Measurements from ENCODE around the gene MPPED1.

MPPED1 gene, protein sequence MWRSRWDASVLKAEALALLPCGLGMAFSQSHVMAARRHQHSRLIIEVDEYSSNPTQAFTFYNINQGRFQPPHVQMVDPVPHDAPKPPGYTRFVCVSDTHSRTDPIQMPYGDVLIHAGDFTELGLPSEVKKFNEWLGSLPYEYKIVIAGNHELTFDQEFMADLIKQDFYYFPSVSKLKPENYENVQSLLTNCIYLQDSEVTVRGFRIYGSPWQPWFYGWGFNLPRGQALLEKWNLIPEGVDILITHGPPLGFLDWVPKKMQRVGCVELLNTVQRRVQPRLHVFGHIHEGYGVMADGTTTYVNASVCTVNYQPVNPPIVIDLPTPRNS

GRCh38 chr22:43411869-43412807 lies at the start of gene MPPED1:
Gene MPPED1 (plus strand): TSS chr22:43412014. CDS start chr22:43424986, 12,972 bp downstream.
- DNase-seq (ENCODE audit: low read depth in 2 of 2): no peak

GRCh38 chr22:43363315-43364168 lies 48.3 kb upstream of the MPPED1 start:
- no peak for DNase-seq (ENCODE audit: low read depth in 2 of 2)

GRCh38 chr22:43364169-43364435 lies 47.7 kb upstream of the MPPED1 start:
- DNase-seq (ENCODE audit: low read depth in 2 of 2): no peak

DNA sequence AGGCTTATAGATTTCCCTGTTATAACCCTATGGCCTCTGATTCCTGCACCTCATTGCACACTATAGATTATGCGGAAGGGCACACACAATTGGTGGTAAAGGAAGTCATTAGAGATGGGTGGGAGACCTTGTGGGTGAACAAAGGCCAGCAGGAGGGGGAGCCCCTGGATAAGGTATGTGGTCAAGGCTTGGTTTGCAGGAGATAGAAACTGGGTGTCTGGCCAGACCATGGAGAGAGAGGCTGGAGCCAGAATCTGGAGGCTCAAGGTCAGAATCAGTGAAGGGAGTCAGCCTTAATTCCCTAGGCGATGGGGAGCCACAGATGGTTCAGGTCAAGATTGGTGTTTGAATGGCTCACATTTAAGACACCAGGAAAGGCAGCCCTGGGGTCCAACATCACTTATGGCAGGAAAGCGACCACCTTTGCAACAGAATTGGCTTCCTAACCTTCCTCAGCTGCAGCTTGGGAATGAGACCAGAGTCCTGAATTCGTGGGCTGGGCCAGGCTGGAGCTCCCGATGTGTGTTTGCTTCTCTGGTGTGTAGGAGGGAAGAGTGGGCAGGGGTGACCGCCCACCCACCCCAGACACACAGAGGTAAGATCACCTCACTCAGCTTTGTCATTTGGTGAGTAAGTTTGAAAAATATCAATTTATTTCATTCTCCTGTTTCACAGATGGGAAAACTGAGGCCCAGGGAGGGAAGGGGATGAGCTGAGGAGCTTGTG lies 45.9 kb upstream of the MPPED1 start:
- DNase-seq (ENCODE audit: low read depth in 2 of 2): no peak

DNA sequence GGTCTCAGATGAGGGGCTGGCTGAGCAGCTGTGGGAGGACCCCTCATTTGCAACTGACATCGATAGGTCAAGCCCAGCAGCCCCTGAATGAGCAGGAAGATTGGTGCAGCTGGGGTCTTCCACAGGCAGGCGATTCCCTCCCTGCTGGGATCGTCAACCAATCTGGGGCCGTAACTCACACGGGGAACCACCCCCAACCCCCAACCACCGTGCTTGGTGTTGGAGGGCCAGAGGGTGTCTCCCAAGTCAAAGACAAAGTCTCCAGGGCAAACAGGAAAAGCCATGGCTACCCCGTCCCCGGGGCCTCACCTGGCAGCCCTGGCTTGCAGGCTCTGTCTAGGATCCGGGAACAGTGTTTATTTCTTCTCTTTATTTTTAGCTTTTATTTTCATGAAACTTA lies 41.8 kb upstream of the MPPED1 start:
- DNase-seq (ENCODE audit: low read depth in 2 of 2): no peak

GRCh38 chr22:43375951-43376455 lies 35.8 kb upstream of the MPPED1 start:
- no peak for DNase-seq (ENCODE audit: low read depth in 2 of 2)

DNA sequence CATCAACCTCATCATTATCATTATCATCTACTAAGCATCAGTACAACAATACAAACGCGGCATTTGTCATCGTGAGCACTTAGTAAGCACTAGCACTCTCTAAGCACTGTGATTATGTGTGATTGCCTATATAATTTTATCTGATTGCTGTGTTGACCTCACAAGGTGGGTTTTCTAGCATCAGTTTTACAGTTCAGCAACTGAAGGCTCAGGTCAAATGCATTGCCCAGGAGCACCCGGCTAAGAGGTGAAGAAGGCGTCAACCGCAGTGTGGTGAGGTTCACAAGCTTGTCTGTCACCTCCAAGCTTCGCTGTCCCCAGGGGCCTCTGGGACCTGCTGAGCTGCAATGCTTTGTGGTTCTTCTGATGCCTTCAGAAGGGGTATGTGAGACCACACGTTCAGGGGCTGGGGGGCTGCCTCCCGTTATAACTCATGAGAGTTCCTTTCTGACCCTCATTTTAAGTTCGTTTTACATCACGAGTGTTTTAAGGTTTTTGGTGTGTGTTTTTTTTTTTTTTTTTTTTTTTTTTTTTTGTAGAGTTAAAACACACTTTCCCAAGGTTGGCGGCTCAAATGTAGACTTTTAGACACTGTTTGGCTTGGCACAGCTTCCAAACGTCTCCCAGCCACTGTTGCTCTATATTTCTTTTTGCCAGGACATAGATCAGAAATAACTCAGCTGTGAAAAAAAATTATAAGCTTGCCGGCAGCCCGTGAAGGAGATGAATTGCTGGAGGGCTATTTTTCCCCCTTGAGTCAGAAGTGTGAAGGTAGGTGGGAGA lies 34.9 kb upstream of the MPPED1 start:
- DNase-seq (ENCODE audit: low read depth in 2 of 2): peak; percentile 8 to 37

DNA sequence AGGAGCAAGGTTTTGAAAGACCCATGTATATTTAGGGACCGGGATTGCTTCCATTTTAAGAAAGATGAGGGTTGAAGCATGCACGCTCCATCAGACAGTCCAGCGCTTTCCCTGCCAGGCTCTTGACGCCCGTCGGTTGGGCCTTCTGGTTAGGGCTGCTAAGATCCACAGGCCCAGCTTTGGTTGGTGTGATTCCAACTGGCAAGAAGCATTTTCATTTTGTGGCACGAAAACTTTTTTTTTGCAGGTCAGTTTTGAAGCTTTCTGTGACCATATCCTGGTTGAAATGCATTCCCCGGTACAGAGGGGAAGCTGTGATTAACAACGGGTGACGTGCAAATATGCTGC lies 34.3 kb upstream of the MPPED1 start:
- DNase-seq (ENCODE audit: low read depth in 2 of 2): no peak

DNA sequence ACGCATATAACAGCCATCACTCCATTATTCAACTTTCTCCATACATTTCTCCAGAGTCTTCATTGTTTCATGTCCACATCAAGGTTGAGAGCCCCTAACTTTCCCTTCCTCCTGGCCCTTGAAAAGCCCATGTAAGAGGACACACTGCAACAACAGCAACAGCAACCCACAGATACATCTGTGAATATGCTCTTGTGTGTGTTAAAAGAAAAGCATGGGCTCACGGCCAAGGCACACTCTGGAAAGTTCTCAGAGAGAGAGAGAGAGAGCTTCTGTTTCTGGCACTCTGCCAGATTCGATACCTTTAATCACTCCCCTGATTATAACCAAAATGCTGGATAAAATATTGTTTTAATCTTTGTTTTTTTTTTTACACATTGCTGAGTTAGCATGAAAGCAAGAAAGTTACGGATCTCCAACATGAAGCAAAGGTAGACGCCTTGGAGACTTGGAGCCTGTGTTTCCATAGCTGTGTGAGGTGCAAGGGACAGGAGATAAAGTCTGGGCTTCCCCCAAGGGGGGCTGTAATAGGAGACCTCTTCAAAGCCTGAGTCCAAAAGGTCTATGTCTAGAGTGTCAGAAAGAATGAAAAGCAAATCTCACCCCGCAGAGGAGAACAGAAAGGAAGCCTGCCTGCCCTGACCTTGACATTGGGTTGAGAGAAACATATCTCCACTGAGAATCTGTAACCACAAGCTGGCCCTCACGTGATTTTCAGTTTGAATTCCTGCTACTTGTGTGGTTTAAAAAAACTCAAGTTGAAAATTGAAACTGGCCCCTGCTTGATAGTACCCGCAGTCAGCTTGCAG lies 33.7 kb upstream of the MPPED1 start:
- DNase-seq (ENCODE audit: low read depth in 2 of 2): no peak

DNA sequence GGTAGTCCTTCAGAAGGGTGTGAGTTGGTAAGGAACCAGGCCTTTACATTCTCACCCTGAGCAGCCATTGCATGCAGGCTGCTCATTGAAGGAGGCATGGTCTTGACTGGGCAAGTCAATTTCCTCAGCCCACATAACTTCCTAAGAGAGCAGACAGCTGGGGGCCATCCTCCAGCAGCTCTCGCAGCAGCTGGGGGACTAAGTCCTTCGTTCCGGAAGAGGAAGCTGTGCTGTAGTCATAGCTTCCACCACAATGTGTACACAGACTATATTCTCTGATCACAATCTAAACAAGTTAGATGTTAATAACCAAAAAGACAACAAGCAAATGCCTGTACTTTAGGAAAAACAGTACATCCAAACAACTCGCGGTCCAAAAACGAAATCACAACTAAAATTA lies 30.1 kb upstream of the MPPED1 start:
- no peak for DNase-seq (ENCODE audit: low read depth in 2 of 2)

DNA sequence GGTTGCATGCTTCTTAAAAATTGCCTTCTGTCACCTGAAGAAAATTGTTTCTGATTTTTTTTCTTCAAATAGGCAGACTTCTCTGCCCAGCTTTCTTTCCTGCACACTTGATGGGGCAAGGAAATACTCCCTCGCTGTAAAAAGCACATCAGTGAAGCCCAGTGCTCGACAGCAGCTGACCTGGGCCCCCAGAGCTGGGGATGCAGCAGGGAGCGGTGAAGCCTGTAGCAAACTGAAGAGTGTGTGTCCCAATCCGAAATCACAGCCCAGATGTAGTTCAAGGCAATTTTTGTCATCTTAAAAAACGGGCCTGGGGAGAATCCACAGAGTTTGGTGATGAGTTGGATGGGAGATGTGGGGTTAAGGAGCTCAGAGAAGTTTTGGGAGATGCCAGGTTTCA lies 27.0 kb upstream of the MPPED1 start:
- no peak for DNase-seq (ENCODE audit: low read depth in 2 of 2)

DNA sequence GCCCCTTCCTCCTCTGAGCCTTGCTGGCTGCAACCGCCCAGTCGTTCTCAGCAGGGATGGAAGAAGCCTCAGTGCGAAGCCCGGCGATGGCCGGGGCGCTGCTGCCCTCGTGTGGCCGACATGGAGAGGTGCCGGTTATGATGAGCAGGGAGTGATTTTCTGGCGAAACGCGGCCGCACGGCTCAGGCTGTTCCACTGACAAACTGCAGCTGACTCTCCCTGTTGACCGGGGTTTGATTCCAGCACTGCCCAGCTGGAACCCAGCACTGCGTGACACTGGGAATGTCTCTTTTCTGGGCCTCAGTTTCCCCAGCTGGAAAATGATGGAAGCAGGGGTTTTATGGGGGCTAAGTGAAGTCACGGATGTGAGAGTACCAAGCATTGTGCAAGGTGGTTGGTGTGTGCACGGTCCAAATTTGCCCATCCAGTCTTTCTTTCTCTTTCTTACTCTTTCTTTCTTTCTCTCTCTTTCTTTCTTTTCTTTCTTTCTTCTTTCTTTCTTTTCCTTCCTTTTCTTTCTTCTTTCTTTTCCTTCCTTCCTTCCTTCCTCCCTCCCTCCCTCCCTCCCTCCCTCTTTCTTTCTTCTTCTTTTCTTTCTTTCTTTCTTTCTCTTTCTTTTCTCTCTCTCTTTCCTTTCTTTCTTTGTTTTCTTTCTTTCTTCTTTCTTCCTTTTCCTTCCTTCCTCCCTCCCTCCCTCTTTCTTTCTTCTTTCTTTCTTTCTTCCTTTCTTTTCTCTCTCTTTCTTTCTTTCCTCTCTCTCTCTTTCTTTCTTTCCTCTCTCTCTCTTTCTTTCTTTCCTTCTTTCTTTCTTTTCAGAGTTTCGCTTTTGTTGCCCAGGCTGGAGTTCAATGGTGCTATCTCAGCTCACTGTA lies 25.8 kb upstream of the MPPED1 start:
- peak; percentile 44 to 50 for DNase-seq (ENCODE audit: low read depth in 2 of 2)

DNA sequence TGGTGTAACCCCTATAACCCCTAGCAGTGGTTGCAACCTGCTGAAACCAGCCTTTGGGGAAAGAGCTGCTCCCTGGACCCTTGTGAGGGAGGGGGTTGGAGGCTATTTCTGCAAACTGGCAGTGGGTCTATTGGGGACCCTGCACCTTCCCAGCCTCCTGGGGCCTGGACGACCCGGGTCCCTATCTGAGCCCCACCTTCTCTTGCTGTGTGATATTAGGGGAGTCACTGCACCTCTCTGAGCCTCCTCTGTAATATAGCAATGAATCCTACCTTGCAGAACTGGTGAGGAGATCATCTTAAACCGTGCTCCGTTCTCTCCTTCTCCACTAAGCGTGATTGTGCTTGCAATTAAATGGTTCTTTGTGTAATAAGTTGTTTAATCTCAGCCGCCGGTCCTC lies 24.0 kb upstream of the MPPED1 start:
- no peak for DNase-seq (ENCODE audit: low read depth in 2 of 2)

DNA sequence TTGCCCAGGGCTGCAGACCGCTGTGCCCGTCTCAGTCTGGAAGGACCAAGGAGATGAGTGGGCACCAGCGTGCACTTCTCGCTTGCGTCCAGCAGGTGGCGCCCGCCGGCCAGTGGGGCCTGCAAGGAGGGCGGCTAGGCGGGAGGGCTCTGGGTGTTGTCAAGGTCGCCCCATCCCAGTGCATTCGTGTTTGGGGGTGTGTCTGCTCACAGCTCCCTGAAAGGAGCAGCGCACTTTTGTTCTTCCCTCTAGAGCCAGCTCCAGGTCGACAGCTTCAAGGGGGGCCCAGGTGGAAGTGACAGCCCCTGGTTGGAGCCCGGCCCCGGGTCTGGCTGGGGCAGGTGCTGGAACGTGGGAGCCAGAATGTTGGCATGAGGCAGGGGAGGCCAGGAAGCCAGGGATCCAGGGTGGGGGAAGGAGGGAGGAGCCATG lies 23.4 kb upstream of the MPPED1 start:
- peak; percentile 55 to 57 for DNase-seq (ENCODE audit: low read depth in 2 of 2)

GRCh38 chr22:43389227-43389836 lies 22.5 kb upstream of the MPPED1 start:
- DNase-seq (ENCODE audit: low read depth in 2 of 2): no peak

DNA sequence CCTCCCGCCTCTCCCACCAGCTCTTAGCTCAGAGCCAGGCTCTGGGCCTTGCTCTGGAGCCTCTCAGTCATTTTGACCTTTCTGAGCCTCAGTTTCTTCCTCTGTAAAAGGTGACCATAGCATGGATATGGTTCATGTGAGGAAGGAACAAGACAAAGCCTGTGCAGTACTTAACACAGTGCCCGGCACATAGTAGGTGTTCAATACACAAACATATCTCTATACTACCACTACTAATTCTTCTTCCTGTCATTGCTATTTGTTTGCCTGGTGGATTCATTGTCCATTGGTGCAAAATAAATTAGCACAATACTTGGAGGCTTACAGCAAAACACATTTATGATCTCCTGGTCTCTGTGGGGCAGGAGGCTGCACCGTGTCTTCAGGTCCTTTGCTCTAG lies 21.6 kb upstream of the MPPED1 start:
- no peak for DNase-seq (ENCODE audit: low read depth in 2 of 2)

DNA sequence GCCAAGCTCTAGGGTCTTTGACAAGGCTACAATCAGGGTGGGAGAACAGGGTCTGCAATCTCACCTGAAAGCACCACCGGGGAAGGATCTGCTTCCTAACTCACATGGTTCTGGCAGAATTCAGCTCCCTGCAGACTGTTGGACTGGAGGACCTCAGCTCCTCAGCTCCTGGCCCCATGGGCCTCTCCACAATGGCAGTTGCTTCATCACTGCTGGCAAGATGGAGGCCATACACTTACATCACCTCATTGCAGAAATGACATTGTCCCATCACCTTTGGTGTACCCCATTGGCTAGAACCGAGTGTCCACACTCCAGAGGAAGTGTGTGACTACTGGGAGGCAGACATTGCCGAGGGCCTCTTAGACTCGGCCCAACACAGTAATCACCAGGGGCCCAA lies 20.9 kb upstream of the MPPED1 start:
- no peak for DNase-seq (ENCODE audit: low read depth in 2 of 2)

- DNase-seq (ENCODE audit: low read depth in 2 of 2): no peak
Observed at GRCh38 chr22:43391306-43391705, 20.5 kb upstream of the MPPED1 start.

All from stimulated activated CD8-positive, alpha-beta memory T cell treated with anti-CD3 and anti-CD28 coated beads, Interleukin-2, amount 100 ng/mL, for 1 hour (primary cell).